Measurements from ENCODE around the gene TCEANC.

GRCh38 chrX:13689741-13690211 is 36.8 kb downstream of the TCEANC start:
- no peak for TF ChIP-seq CTCF (IDR thresholded peaks at IDR 0.05)
- TF ChIP-seq REST (IDR thresholded peaks at IDR 0.05; ENCODE audit: insufficient read depth in 1 of 2, low read depth in 2 of 2, low read length in 1 of 2): no peak
- TF ChIP-seq SIN3A (IDR thresholded peaks at IDR 0.05; ENCODE audit: borderline replicate concordance, insufficient read depth, low read depth, low read length): no peak
- no peak for TF ChIP-seq POLR2AphosphoS5 (IDR thresholded peaks at IDR 0.05; ENCODE audit: low read depth, low read length)
- TF ChIP-seq TCF7L2 (IDR thresholded peaks at IDR 0.05; ENCODE audit: low read depth, low read length): no peak
